ENCODE results near the gene RC3H2.
"Not testable (repeated sequence)": the region's sequence is repeated elsewhere in the genome, so short reads cannot be mapped to it uniquely, and the experiment has no call there.

RC3H2 gene

GRCh38 chr9:122832194-122832593 is 73.0 kb downstream of the RC3H2 start:
- Histone ChIP-seq H3K9me3 (no peaks in the 10 kb centered on the region), H3K27me3 (no peaks in the 10 kb centered on the region), H4K20me1 (peaks cover 8% of the 10 kb centered on the region), H3K9ac (no peak overlapping the region), H3K4me1 (peaks cover 20% of the 10 kb centered on the region), H3K36me3 (no peaks in the 10 kb centered on the region), H3K4me2 (no peak overlapping the region), H3K27ac (no peak overlapping the region), H3K4me3 (no peak overlapping the region)
- TF ChIP-seq Cebpa-rat (IDR thresholded peaks at IDR 0.05) = no peak

- peak overlapping the region; percentile 88 for H3K27ac ChIP-seq
- H3K9me3 ChIP-seq, H3K27me3 ChIP-seq: not testable (repeated sequence)
- H3K9ac ChIP-seq = peak overlapping the region; percentile 94
- peaks cover 37% of the 10 kb centered on the region for H4K20me1 ChIP-seq
- peak overlapping the region; percentile 55 for H3K4me2 ChIP-seq
- peak overlapping the region; percentile 95 for H3K4me3 ChIP-seq
- H3K4me1 ChIP-seq = peaks cover 21% of the 10 kb centered on the region
- peaks cover 30% of the 10 kb centered on the region for H3K36me3 ChIP-seq
These were observed 76.2 kb downstream of the RC3H2 start for GRCh38 chr9:122828965-122829284.

- Histone ChIP-seq H3K4me3 (peak overlapping the region; percentile 95), H3K27ac (peak overlapping the region; percentile 88), H3K36me3 (peaks cover 40% of the 10 kb centered on the region), H3K27me3 (no peaks in the 10 kb centered on the region), H3K9ac (peak overlapping the region; percentile 94), H4K20me1 (peaks cover 48% of the 10 kb centered on the region), H3K9me3 (no peaks in the 10 kb centered on the region), H3K4me1 (peaks cover 24% of the 10 kb centered on the region), H3K4me2 (peak overlapping the region; percentile 86)
- TF ChIP-seq Cebpa-rat (IDR thresholded peaks at IDR 0.05) = no peak
These were observed 77.4 kb downstream of the RC3H2 start for GRCh38 chr9:122827761-122828093.

GRCh38 chr9:122822938-122823337 is 82.2 kb downstream of the RC3H2 start:
- Histone ChIP-seq H3K4me3 (no peak overlapping the region), H3K4me2 (no peak overlapping the region), H3K36me3 (peaks cover 76% of the 10 kb centered on the region), H4K20me1 (peaks cover 76% of the 10 kb centered on the region), H3K4me1 (peaks cover 46% of the 10 kb centered on the region), H3K27ac (no peak overlapping the region), H3K9ac (no peak overlapping the region), H3K9me3 (no peaks in the 10 kb centered on the region), H3K27me3 (no peaks in the 10 kb centered on the region)
- no peak for TF ChIP-seq Cebpa-rat (IDR thresholded peaks at IDR 0.05)

GRCh38 chr9:122822056-122822455 is 83.1 kb downstream of the RC3H2 start:
- Histone ChIP-seq H3K27ac (peak overlapping the region; percentile 67), H3K4me3 (no peak overlapping the region), H3K36me3 (peaks cover 85% of the 10 kb centered on the region), H4K20me1 (peaks cover 67% of the 10 kb centered on the region), H3K9me3 (no peaks in the 10 kb centered on the region), H3K4me1 (peaks cover 40% of the 10 kb centered on the region), H3K27me3 (no peaks in the 10 kb centered on the region), H3K9ac (peak overlapping the region; percentile 25; the same call in 1 of the 2 replicates), H3K4me2 (peak overlapping the region; percentile 58)
- TF ChIP-seq Cebpa-rat (IDR thresholded peaks at IDR 0.05) = no peak

GRCh38 chr9:122821278-122821943 is 83.7 kb downstream of the RC3H2 start:
- peak; percentile 71 for TF ChIP-seq Cebpa-rat (IDR thresholded peaks at IDR 0.05)
- peaks cover 38% of the 10 kb centered on the region for H3K4me1 ChIP-seq
- no peaks in the 10 kb centered on the region for H3K27me3 ChIP-seq
- no peak overlapping the region for H3K4me3 ChIP-seq
- H3K4me2 ChIP-seq = peak overlapping the region; percentile 58
- H3K36me3 ChIP-seq = peaks cover 87% of the 10 kb centered on the region
- peaks cover 61% of the 10 kb centered on the region for H4K20me1 ChIP-seq
- H3K9ac ChIP-seq = no peak overlapping the region; the same call in 1 of the 2 replicates
- no peaks in the 10 kb centered on the region for H3K9me3 ChIP-seq
- peak overlapping the region; percentile 67; the same call in 1 of the 2 replicates for H3K27ac ChIP-seq

- TF ChIP-seq Cebpa-rat (IDR thresholded peaks at IDR 0.05) = no peak
- Histone ChIP-seq H3K4me2 (no peak overlapping the region), H3K4me1 (peaks cover 39% of the 10 kb centered on the region), H3K27ac (no peak overlapping the region), H3K9me3 (no peaks in the 10 kb centered on the region), H3K9ac (no peak overlapping the region), H3K4me3 (no peak overlapping the region), H3K36me3 (peaks cover 77% of the 10 kb centered on the region), H3K27me3 (no peaks in the 10 kb centered on the region), H4K20me1 (peaks cover 51% of the 10 kb centered on the region)
These were observed 84.7 kb downstream of the RC3H2 start for GRCh38 chr9:122820490-122820845.

GRCh38 chr9:122819791-122820489 is 85.2 kb downstream of the RC3H2 start:
- Histone ChIP-seq H4K20me1 (peaks cover 49% of the 10 kb centered on the region), H3K36me3 (peaks cover 72% of the 10 kb centered on the region), H3K4me3 (no peak overlapping the region), H3K9me3 (no peaks in the 10 kb centered on the region), H3K9ac (no peak overlapping the region), H3K27ac (no peak overlapping the region), H3K4me1 (peaks cover 44% of the 10 kb centered on the region), H3K4me2 (no peak overlapping the region), H3K27me3 (no peaks in the 10 kb centered on the region)
- TF ChIP-seq Cebpa-rat (IDR thresholded peaks at IDR 0.05) = no peak

GRCh38 chr9:122819326-122819725 is 85.8 kb downstream of the RC3H2 start:
- no peak for TF ChIP-seq Cebpa-rat (IDR thresholded peaks at IDR 0.05)
- H3K36me3 ChIP-seq = peaks cover 66% of the 10 kb centered on the region

GRCh38 chr9:122816163-122816867 is 88.8 kb downstream of the RC3H2 start:
- H3K4me1 ChIP-seq = peaks cover 50% of the 10 kb centered on the region
- H3K27ac ChIP-seq = peak overlapping the region; percentile 63
- H3K4me2 ChIP-seq = peak overlapping the region; percentile 81
- no peaks in the 10 kb centered on the region for H3K9me3 ChIP-seq
- peaks cover 38% of the 10 kb centered on the region for H3K36me3 ChIP-seq
- peaks cover 15% of the 10 kb centered on the region for H4K20me1 ChIP-seq
- H3K27me3 ChIP-seq = no peaks in the 10 kb centered on the region
- H3K9ac ChIP-seq = peak overlapping the region; percentile 68
- no peak for TF ChIP-seq Cebpa-rat (IDR thresholded peaks at IDR 0.05)
- H3K4me3 ChIP-seq = peak overlapping the region; percentile 31

More at GRCh38 chr9:122819326-122819725, 85.8 kb downstream of the RC3H2 start:
- Histone ChIP-seq H3K4me3 (no peak overlapping the region), H4K20me1 (peaks cover 44% of the 10 kb centered on the region), H3K27ac (no peak overlapping the region), H3K4me1 (peaks cover 50% of the 10 kb centered on the region), H3K4me2 (no peak overlapping the region), H3K27me3 (no peaks in the 10 kb centered on the region), H3K9ac (no peak overlapping the region), H3K9me3 (no peaks in the 10 kb centered on the region)

Measured in BLaER1 (cell line).